ENCODE measurements around the gene CSH1.

GRCh38 chr17:63941751-63942150 is 45.4 kb upstream of the CSH1 start:
- TF ChIP-seq, protein P1, sequence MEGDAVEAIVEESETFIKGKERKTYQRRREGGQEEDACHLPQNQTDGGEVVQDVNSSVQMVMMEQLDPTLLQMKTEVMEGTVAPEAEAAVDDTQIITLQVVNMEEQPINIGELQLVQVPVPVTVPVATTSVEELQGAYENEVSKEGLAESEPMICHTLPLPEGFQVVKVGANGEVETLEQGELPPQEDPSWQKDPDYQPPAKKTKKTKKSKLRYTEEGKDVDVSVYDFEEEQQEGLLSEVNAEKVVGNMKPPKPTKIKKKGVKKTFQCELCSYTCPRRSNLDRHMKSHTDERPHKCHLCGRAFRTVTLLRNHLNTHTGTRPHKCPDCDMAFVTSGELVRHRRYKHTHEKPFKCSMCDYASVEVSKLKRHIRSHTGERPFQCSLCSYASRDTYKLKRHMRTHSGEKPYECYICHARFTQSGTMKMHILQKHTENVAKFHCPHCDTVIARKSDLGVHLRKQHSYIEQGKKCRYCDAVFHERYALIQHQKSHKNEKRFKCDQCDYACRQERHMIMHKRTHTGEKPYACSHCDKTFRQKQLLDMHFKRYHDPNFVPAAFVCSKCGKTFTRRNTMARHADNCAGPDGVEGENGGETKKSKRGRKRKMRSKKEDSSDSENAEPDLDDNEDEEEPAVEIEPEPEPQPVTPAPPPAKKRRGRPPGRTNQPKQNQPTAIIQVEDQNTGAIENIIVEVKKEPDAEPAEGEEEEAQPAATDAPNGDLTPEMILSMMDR (conservative IDR thresholded peaks at IDR 0.05; ENCODE audit: low read depth in 2 of 2) = no peak
- TF ChIP-seq, protein P2, sequence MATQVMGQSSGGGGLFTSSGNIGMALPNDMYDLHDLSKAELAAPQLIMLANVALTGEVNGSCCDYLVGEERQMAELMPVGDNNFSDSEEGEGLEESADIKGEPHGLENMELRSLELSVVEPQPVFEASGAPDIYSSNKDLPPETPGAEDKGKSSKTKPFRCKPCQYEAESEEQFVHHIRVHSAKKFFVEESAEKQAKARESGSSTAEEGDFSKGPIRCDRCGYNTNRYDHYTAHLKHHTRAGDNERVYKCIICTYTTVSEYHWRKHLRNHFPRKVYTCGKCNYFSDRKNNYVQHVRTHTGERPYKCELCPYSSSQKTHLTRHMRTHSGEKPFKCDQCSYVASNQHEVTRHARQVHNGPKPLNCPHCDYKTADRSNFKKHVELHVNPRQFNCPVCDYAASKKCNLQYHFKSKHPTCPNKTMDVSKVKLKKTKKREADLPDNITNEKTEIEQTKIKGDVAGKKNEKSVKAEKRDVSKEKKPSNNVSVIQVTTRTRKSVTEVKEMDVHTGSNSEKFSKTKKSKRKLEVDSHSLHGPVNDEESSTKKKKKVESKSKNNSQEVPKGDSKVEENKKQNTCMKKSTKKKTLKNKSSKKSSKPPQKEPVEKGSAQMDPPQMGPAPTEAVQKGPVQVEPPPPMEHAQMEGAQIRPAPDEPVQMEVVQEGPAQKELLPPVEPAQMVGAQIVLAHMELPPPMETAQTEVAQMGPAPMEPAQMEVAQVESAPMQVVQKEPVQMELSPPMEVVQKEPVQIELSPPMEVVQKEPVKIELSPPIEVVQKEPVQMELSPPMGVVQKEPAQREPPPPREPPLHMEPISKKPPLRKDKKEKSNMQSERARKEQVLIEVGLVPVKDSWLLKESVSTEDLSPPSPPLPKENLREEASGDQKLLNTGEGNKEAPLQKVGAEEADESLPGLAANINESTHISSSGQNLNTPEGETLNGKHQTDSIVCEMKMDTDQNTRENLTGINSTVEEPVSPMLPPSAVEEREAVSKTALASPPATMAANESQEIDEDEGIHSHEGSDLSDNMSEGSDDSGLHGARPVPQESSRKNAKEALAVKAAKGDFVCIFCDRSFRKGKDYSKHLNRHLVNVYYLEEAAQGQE (IDR thresholded peaks at IDR 0.05; ENCODE audit: unreplicated experiment) = no peak
- TF ChIP-seq EZH2 (IDR thresholded peaks at IDR 0.05; ENCODE audit: low read depth, unreplicated experiment) (no peak), ZNF114 (CRISPR knock-in tag; IDR thresholded peaks at IDR 0.05) (no peak), POLR2AphosphoS5 (IDR thresholded peaks at IDR 0.05; ENCODE audit: low read depth) (no peak), CREB1 (CRISPR knock-in tag; IDR thresholded peaks at IDR 0.05; ENCODE audit: low read depth) (no peak), EZH2phosphoT487 (IDR thresholded peaks at IDR 0.05; ENCODE audit: unreplicated experiment) (no peak)

All from GM23338 (cell line).